ENCODE results near the gene RAB23. TPM values are rescaled to one million over a fixed set of nuclear protein-coding genes. Genes with fewer than 3 reads are reported as not detected.

RAB23 gene
- total RNA-seq, 1 experiment from 2014 or later, result 18.1 TPM

DNA sequence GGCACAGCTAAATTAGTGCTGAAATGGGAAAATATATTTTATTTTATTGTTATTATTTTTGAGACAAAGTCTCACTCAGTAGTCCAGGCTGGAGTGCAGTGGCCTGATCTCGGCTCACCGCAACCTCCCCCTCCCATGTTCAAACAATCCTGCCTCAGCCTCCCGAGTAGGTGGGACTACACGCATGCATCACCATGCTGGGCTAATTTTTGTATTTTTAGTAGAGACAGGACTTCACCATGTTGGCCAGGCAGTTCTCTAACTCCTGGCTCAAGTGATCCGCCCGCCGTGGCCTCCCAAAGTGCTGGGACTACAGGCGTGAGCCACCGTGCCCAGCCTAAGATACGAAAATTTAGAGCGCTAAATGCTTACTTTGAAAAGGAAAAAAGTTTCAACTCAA lies 4.8 kb downstream of the RAB23 start:
- H3T11ph ChIP-seq (ENCODE audit: low read length), result no peak overlapping the region
- no peaks in the 10 kb centered on the region for H4K20me1 ChIP-seq (ENCODE audit: control insufficient read depth, insufficient read depth, insufficient read length)
- H2BK20ac ChIP-seq (ENCODE audit: low read depth, low read length, poor library complexity, severe bottlenecking), result no peak overlapping the region
- Mint-ChIP-seq H3K36me3 (ENCODE audit: insufficient read depth in 1 of 3, low read depth in 3 of 3) (peaks cover 8 to 36% (median 11%) of the 10 kb centered on the region in 3 experiments), H3K9me3 (peaks cover 4 to 16% of the 10 kb centered on the region in 2 experiments; a peak in 3 of 5 replicates), H3K4me3 (no peak overlapping the region), H3K4me1 (peaks cover 44 to 45% of the 10 kb centered on the region in 2 experiments), H3K27me3 (ENCODE audit: low read depth) (no peaks in the 10 kb centered on the region), H3K27ac (no peak overlapping the region)
- TF ChIP-seq, protein P1, sequence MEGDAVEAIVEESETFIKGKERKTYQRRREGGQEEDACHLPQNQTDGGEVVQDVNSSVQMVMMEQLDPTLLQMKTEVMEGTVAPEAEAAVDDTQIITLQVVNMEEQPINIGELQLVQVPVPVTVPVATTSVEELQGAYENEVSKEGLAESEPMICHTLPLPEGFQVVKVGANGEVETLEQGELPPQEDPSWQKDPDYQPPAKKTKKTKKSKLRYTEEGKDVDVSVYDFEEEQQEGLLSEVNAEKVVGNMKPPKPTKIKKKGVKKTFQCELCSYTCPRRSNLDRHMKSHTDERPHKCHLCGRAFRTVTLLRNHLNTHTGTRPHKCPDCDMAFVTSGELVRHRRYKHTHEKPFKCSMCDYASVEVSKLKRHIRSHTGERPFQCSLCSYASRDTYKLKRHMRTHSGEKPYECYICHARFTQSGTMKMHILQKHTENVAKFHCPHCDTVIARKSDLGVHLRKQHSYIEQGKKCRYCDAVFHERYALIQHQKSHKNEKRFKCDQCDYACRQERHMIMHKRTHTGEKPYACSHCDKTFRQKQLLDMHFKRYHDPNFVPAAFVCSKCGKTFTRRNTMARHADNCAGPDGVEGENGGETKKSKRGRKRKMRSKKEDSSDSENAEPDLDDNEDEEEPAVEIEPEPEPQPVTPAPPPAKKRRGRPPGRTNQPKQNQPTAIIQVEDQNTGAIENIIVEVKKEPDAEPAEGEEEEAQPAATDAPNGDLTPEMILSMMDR (conservative IDR thresholded peaks at IDR 0.05), result no peak
- H2BK12ac ChIP-seq (ENCODE audit: insufficient read length, low read depth, low read length), result no peak overlapping the region
- H3K23me2 ChIP-seq (ENCODE audit: insufficient read length, low read depth, low read length, poor library complexity, severe bottlenecking), result no peaks in the 10 kb centered on the region
- H3K14ac ChIP-seq (ENCODE audit: insufficient read depth, low read length), result no peak overlapping the region
- H4K91ac ChIP-seq (ENCODE audit: insufficient read length, low read depth, low read length), result no peak overlapping the region
- WGBS (ENCODE audit: extremely low coverage, insufficient read length, low lambda C conversion rate), result no CpG with 5 or more reads among the region's 11 CpGs
- no peak overlapping the region for H2AK5ac ChIP-seq (ENCODE audit: insufficient read length, low read length)
- no peak overlapping the region for H3K9ac ChIP-seq (ENCODE audit: extremely low read depth, insufficient read length, low read length)
- DNase-seq, result no peak
- no peak overlapping the region for H3K56ac ChIP-seq (ENCODE audit: insufficient read length, low read depth, low read length)
- no peaks in the 10 kb centered on the region for H3K9me3 ChIP-seq (ENCODE audit: control insufficient read depth, low read depth, low read length)
- no peak overlapping the region for H3K4ac ChIP-seq (ENCODE audit: low read depth, low read length)
- no peak overlapping the region for H4K5ac ChIP-seq (ENCODE audit: insufficient read length, low read depth, low read length)
- H3K23ac ChIP-seq (ENCODE audit: insufficient read length, low read depth, low read length), result no peak overlapping the region
- H3K79me2 ChIP-seq (ENCODE audit: insufficient read depth, low read length), result peaks cover 13% of the 10 kb centered on the region; the same call in 1 of the 2 replicates
- no peak overlapping the region for H2AFZ ChIP-seq (ENCODE audit: low read length)
- H3K79me1 ChIP-seq (ENCODE audit: insufficient read depth, low read depth, low read length, poor library complexity, severe bottlenecking), result peaks cover 14% of the 10 kb centered on the region
- no peak overlapping the region for H2BK15ac ChIP-seq (ENCODE audit: low read depth, low read length)
- H4K8ac ChIP-seq (replicated peaks; ENCODE audit: insufficient read length, low read depth, low read length), result no peak overlapping the region
- H2BK5ac ChIP-seq (ENCODE audit: insufficient read length, low read length), result no peak overlapping the region
- no peak overlapping the region for H3K27ac ChIP-seq (ENCODE audit: insufficient read length, low read depth, low read length)
- H3K4me1 ChIP-seq (ENCODE audit: insufficient read depth, low read length), result no peaks in the 10 kb centered on the region; the same call in 1 of the 2 replicates
- no peaks in the 10 kb centered on the region for H3K27me3 ChIP-seq (ENCODE audit: insufficient read depth, low read length)
- no peak overlapping the region for H2BK120ac ChIP-seq (ENCODE audit: low read depth, low read length, poor library complexity, severe bottlenecking)
- no peak overlapping the region for H3K18ac ChIP-seq (ENCODE audit: insufficient read length, low read depth, low read length)
- H3K4me2 ChIP-seq (ENCODE audit: insufficient read depth, insufficient read length, low read length), result no peak overlapping the region
